CD14-positive monocyte (primary cell): Measurements from ENCODE around the gene KCNK1. TPM values are rescaled to one million over a fixed set of nuclear protein-coding genes. Genes with fewer than 3 reads are reported as not detected.

ENCODE experiments used
- DNase-seq, 3 donors: peaks; one replicate each; pipeline ENCODE4 v3.0.0-alpha.2; 2011 to 2022
- H2AFZ ChIP-seq: 2 replicates; pipeline ENCODE4 v1.6.0; 2012; ENCODE audit warnings: mild to moderate bottlenecking, low read depth, low read length, inconsistent platforms; ENCODE audit not compliant: insufficient read depth, poor library complexity, severe bottlenecking
- H3K27ac ChIP-seq, 2 donors: 1 replicate in 1 of 2; 2 replicates in 1 of 2; pipeline ENCODE4 v1.5.1; 2012 to 2013; ENCODE audit warnings: low read length in 2 of 2, control low read depth in 1 of 2, inconsistent platforms in 1 of 2, low read depth in 1 of 2, mild to moderate bottlenecking in 1 of 2
- H3K27me3 ChIP-seq, 2 donors: one replicate each; pipeline versions ENCODE4 v1.6.0 to v1.6.1; 2011 to 2013; ENCODE audit warnings: low read length in 2 of 2; ENCODE audit not compliant: control insufficient read depth in 2 of 2, insufficient read depth in 2 of 2
- H3K36me3 ChIP-seq, 2 donors: replicated peaks in 1 of 2; 1 replicate in 1 of 2; 2 replicates in 1 of 2; pipeline versions ENCODE4 v1.5.1 to v1.6.1; 2012 to 2013; ENCODE audit warnings: low read length in 2 of 2, control low read depth in 1 of 2, inconsistent platforms in 1 of 2, mild to moderate bottlenecking in 1 of 2; ENCODE audit not compliant: insufficient read depth in 2 of 2, control insufficient read depth in 1 of 2
- H3K4me1 ChIP-seq, 2 donors: 1 replicate in 1 of 2; 2 replicates in 1 of 2; pipeline versions ENCODE4 v1.5.1 to v1.6.1; 2012 to 2013; ENCODE audit warnings: low read length in 2 of 2, control low read depth in 1 of 2, inconsistent platforms in 1 of 2, mild to moderate bottlenecking in 1 of 2, moderate library complexity in 1 of 2; ENCODE audit not compliant: insufficient read depth in 2 of 2, control insufficient read depth in 1 of 2
- H3K4me2 ChIP-seq: replicated peaks from 2 replicates; pipeline ENCODE3; 2012; ENCODE audit warnings: low read length, moderate library complexity, mild to moderate bottlenecking; ENCODE audit not compliant: poor library complexity, severe bottlenecking; ENCODE audit errors: extremely low read depth
- H3K4me3 ChIP-seq, 3 experiments: fragments of 200-600 bp in 1 of 3; sonication (generic) in 1 of 3; replicated peaks in 1 of 3; 1 replicate in 2 of 3; 2 replicates in 1 of 3; pipeline ENCODE4 v1.5.1; 2011 to 2013; ENCODE audit warnings: low read length in 3 of 3, mild to moderate bottlenecking in 3 of 3, control low read depth in 2 of 3, low read depth in 2 of 3, inconsistent platforms in 1 of 3, moderate library complexity in 1 of 3
- H3K79me2 ChIP-seq: 2 replicates; pipeline ENCODE4 v1.6.0; 2012; ENCODE audit warnings: mild to moderate bottlenecking, control low read depth, inconsistent platforms, low read length, moderate library complexity; ENCODE audit not compliant: insufficient read depth
- H3K9ac ChIP-seq: 2 replicates; pipeline ENCODE4 v1.6.0; 2017; ENCODE audit warnings: low read length, mild to moderate bottlenecking; ENCODE audit not compliant: insufficient read depth, poor library complexity, severe bottlenecking
- H3K9me3 ChIP-seq, 2 donors: replicated peaks in 1 of 2; 1 replicate in 1 of 2; 2 replicates in 1 of 2; pipeline versions ENCODE4 v1.5.1 to v1.6.1; 2012 to 2013; ENCODE audit warnings: low read length in 2 of 2, control low read depth in 1 of 2; ENCODE audit not compliant: control insufficient read depth in 1 of 2, insufficient read depth in 1 of 2
- H4K20me1 ChIP-seq: 2 replicates; pipeline ENCODE4 v1.6.0; 2012; ENCODE audit warnings: mild to moderate bottlenecking, low read length, control low read depth, moderate library complexity; ENCODE audit not compliant: insufficient read depth
- H3K27ac Mint-ChIP-seq, 7 donors: one replicate each; pipeline ENCODE4 v1.8.0; 2020; ENCODE audit warnings: mild to moderate bottlenecking in 7 of 7, mixed read lengths in 7 of 7, moderate library complexity in 6 of 7, inconsistent platforms in 2 of 7
- H3K27me3 Mint-ChIP-seq, 3 donors: one replicate each; pipeline ENCODE4 v1.8.0; 2021 to 2022; ENCODE audit warnings: low read depth in 3 of 3, mild to moderate bottlenecking in 3 of 3, mixed read lengths in 3 of 3, moderate library complexity in 3 of 3, inconsistent platforms in 1 of 3
- H3K36me3 Mint-ChIP-seq, 2 donors: one replicate each; pipeline ENCODE4 v1.8.0; 2020; ENCODE audit warnings: mixed read lengths in 2 of 2, inconsistent platforms in 1 of 2, mild to moderate bottlenecking in 1 of 2
- H3K4me1 Mint-ChIP-seq: one replicate; pipeline ENCODE4 v1.8.0; 2020; ENCODE audit warnings: mild to moderate bottlenecking, mixed read lengths
- H3K4me3 Mint-ChIP-seq, 2 donors: one replicate each; pipeline ENCODE4 v1.8.0; 2020; ENCODE audit warnings: mild to moderate bottlenecking in 2 of 2, mixed read lengths in 2 of 2, moderate library complexity in 1 of 2
- H3K9me3 Mint-ChIP-seq, 7 donors: one replicate each; pipeline ENCODE4 v1.8.0; 2020 to 2022; ENCODE audit warnings: mixed read lengths in 7 of 7, mild to moderate bottlenecking in 6 of 7, moderate library complexity in 6 of 7, inconsistent platforms in 2 of 7
- WGBS: methylation state at CpG from one replicate; pipeline ENCODE4 v1.1.5; 2013; ENCODE audit warnings: missing lambda C conversion rate; ENCODE audit not compliant: insufficient coverage; 5-methylcytosine and 5-hydroxymethylcytosine counted together
- intact Hi-C, 2 donors: fragments of 100-400 bp; cut with micrococcal nuclease; formaldehyde crosslinking; loops; one replicate each; pipeline versions ENCODE4 v1.15.0 to v1.15.1; 2023
- polyA plus RNA-seq, 3 donors: library from polyadenylated mRNA; depleted of rRNA in 1 of 3; unstranded in 2 of 3; stranded (reverse) in 1 of 3; fragments of 300-500 nt in 2 of 3; fragments of >200 nt in 1 of 3; fragmentation: Illumina TruSeq in 2 of 3; gene quantifications; 1 replicate in 2 of 3; 2 replicates in 1 of 3; pipeline ENCODE4 v1.2.3, GENCODE V29; 2012 to 2021
- TF ChIP-seq, protein P1 (sequence below): fragments of 200-600 bp; IDR thresholded peaks from one replicate; pipeline ENCODE4 v1.8.0; 2022; ENCODE audit warnings: antibody characterized with exemption, mild to moderate bottlenecking

Gene KCNK1
- polyA plus RNA-seq, 3 donors: not detected

- Histone ChIP-seq H3K27me3 (peaks cover under 1 to 3% of the 10 kb centered on the region in 2 donors), H3K9ac (no peak overlapping the region), H3K4me3 (no peak overlapping the region), H3K27ac (no peak overlapping the region), H3K79me2 (no peaks in the 10 kb centered on the region), H2AFZ (no peak overlapping the region), H3K36me3 (no peaks in the 10 kb centered on the region), H3K9me3 (peaks cover 0 to 2% of the 10 kb centered on the region in 2 donors), H4K20me1 (no peaks in the 10 kb centered on the region), H3K4me2 (no peak overlapping the region), H3K4me1 (no peaks in the 10 kb centered on the region)
- H3K4me3 Mint-ChIP-seq: no peak overlapping the region
- DNase-seq: no peak
- WGBS: 71% methylated on average over 2 of the region's 5 CpGs
- peaks cover 0 to 7% (median 4%) of the 10 kb centered on the region in 7 donors for H3K9me3 Mint-ChIP-seq
- H3K27me3 Mint-ChIP-seq: peaks cover 4 to 13% (median 11%) of the 10 kb centered on the region in 3 donors
- H3K36me3 Mint-ChIP-seq: no peaks in the 10 kb centered on the region
- no peaks in the 10 kb centered on the region for H3K4me1 Mint-ChIP-seq
- no peak overlapping the region for H3K27ac Mint-ChIP-seq
- TF ChIP-seq, protein P1, sequence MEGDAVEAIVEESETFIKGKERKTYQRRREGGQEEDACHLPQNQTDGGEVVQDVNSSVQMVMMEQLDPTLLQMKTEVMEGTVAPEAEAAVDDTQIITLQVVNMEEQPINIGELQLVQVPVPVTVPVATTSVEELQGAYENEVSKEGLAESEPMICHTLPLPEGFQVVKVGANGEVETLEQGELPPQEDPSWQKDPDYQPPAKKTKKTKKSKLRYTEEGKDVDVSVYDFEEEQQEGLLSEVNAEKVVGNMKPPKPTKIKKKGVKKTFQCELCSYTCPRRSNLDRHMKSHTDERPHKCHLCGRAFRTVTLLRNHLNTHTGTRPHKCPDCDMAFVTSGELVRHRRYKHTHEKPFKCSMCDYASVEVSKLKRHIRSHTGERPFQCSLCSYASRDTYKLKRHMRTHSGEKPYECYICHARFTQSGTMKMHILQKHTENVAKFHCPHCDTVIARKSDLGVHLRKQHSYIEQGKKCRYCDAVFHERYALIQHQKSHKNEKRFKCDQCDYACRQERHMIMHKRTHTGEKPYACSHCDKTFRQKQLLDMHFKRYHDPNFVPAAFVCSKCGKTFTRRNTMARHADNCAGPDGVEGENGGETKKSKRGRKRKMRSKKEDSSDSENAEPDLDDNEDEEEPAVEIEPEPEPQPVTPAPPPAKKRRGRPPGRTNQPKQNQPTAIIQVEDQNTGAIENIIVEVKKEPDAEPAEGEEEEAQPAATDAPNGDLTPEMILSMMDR: no peak
- intact Hi-C loops: no loop called here
Observed at GRCh38 chr1:233606813-233607212, 7.1 kb upstream of the KCNK1 start.

GRCh38 chr1:233607252-233608119 is 6.4 kb upstream of the KCNK1 start:
- H3K27me3 ChIP-seq: peaks cover 6 to 10% of the 10 kb centered on the region in 2 donors
- no peak overlapping the region for H3K4me2 ChIP-seq
- Mint-ChIP-seq H3K27ac (no peak overlapping the region), H3K27me3 (peaks cover 8 to 20% (median 17%) of the 10 kb centered on the region in 3 donors), H3K36me3 (no peaks in the 10 kb centered on the region), H3K4me1 (no peaks in the 10 kb centered on the region), H3K4me3 (no peak overlapping the region), H3K9me3 (peaks cover 2 to 12% (median 4%) of the 10 kb centered on the region in 7 donors)
- H3K9me3 ChIP-seq: peaks cover 0 to 2% of the 10 kb centered on the region in 2 donors
- H2AFZ ChIP-seq: no peak overlapping the region
- intact Hi-C loops: no loop called here
- 77% methylated on average over 5 of the region's 8 CpGs for WGBS
- H3K4me3 ChIP-seq: no peak overlapping the region
- no peaks in the 10 kb centered on the region for H3K4me1 ChIP-seq
- DNase-seq: no peak
- H3K36me3 ChIP-seq: no peaks in the 10 kb centered on the region
- TF ChIP-seq, protein P1: no peak
- no peaks in the 10 kb centered on the region for H4K20me1 ChIP-seq
- H3K27ac ChIP-seq: no peak overlapping the region
- H3K79me2 ChIP-seq: no peaks in the 10 kb centered on the region
- H3K9ac ChIP-seq: no peak overlapping the region
